HepG2 (cell line): Measurements from ENCODE around the gene SEPTIN5. TPM values are rescaled to one million over a fixed set of nuclear protein-coding genes. Genes with fewer than 3 reads are reported as not detected.
A peak's percentile ranks its signal among the peaks of the same experiment; 100 is the strongest.

Experiments
- ATAC-seq: fragments of 200-7000 bp; cut with Tn5 transposase; 3 replicates; pipeline ENCODE4 v1.9.1; 2020; ENCODE audit warnings: mild to moderate bottlenecking, moderate library complexity
- BruUV-seq: library from RNA; stranded (reverse); fragments of 400-500 nt; replicated peaks from 2 replicates; lab custom pipeline; 2021; lab: Mats Ljungman, UMichigan
- CTCF ChIA-PET: fragments of 300-600 bp; formaldehyde crosslinking; extraction: SDS; loops from one replicate; lab custom pipeline; 2021; ENCODE audit warnings: low total read pairs, inconsistent platforms, low intra/inter-chr PET ratio; lab: Yijun Ruan, JAX
- POLR2A ChIA-PET: fragments of 350-600 bp; sonication (Branson Sonifier 250); formaldehyde crosslinking; loops from one replicate; lab custom pipeline; 2020; ENCODE audit warnings: antibody characterized with exemption, inconsistent platforms; lab: Yijun Ruan, JAX
- DNase-seq: peaks from one replicate; pipeline ENCODE4 v3.0.0-alpha.2; 2015; ENCODE audit warnings: low spot score
- FAIRE-seq: peaks from 3 replicates; lab custom pipeline; 2011; peaks lifted over from hg19 to GRCh38; lab: Jason Lieb, UNC
- H2AFZ ChIP-seq: one replicate; pipeline ENCODE4 v1.6.1; 2011; ENCODE audit warnings: low read length, inconsistent platforms
- H3K27ac ChIP-seq: fragments of 300-600 bp; 3 replicates; pipeline ENCODE4 v1.8.0; 2011; ENCODE audit warnings: mixed run types, mild to moderate bottlenecking, mixed read lengths, low read length, inconsistent platforms; ENCODE audit not compliant: insufficient read depth; ENCODE audit errors: extremely low read length
- H3K27me3 ChIP-seq, 2 experiments: fragments of 200-600 bp in 1 of 2; 2 replicates in 1 of 2; 3 replicates in 1 of 2; pipeline versions ENCODE4 v1.6.0 to v1.8.0; 2011; ENCODE audit warnings: low read length in 2 of 2, mild to moderate bottlenecking in 2 of 2, moderate library complexity in 2 of 2, inconsistent platforms in 1 of 2; ENCODE audit not compliant: insufficient read depth in 2 of 2, control insufficient read depth in 1 of 2
- H3K36me3 ChIP-seq, 2 experiments: fragments of 200-600 bp in 1 of 2; replicated peaks in 1 of 2; 2 replicates in 1 of 2; 3 replicates in 1 of 2; pipeline versions ENCODE4 v1.5.1 to v1.8.0; 2011; ENCODE audit warnings: low read length in 2 of 2, inconsistent platforms in 1 of 2; ENCODE audit not compliant: insufficient read depth in 2 of 2, control insufficient read depth in 1 of 2
- H3K4me1 ChIP-seq: 2 replicates; pipeline ENCODE4 v1.5.1; 2012; ENCODE audit warnings: low read length, inconsistent platforms; ENCODE audit not compliant: insufficient read depth
- H3K4me2 ChIP-seq: 2 replicates; pipeline ENCODE4 v1.6.0; 2011; ENCODE audit warnings: low read depth, low read length, inconsistent platforms
- H3K4me3 ChIP-seq, 3 experiments: fragments of 200-600 bp in 1 of 3; sonication (generic), shearing (Covaris generic) in 1 of 3; replicated peaks in 1 of 3; 2 replicates each; pipeline ENCODE4 v1.5.1; 2011 to 2016; ENCODE audit warnings: low read length in 3 of 3, inconsistent platforms in 2 of 3, low read depth in 2 of 3, mild to moderate bottlenecking in 2 of 3, control low read depth in 1 of 3, mixed read lengths in 1 of 3; ENCODE audit not compliant: insufficient read depth in 1 of 3
- H3K79me2 ChIP-seq: one replicate; pipeline ENCODE4 v1.6.1; 2011; ENCODE audit warnings: low read length, inconsistent platforms; ENCODE audit not compliant: insufficient read depth
- H3K9ac ChIP-seq: 2 replicates; pipeline ENCODE4 v1.6.0; 2011; ENCODE audit warnings: mild to moderate bottlenecking, low read depth, low read length, inconsistent platforms; ENCODE audit not compliant: insufficient read depth
- H3K9me3 ChIP-seq: 2 replicates; pipeline ENCODE4 v1.5.1; 2012; ENCODE audit warnings: mild to moderate bottlenecking, low read length
- H4K20me1 ChIP-seq: 2 replicates; pipeline ENCODE4 v1.6.0; 2011; ENCODE audit warnings: inconsistent platforms, mild to moderate bottlenecking, low read length, moderate library complexity; ENCODE audit not compliant: insufficient read depth
- CEBPB ChIP-seq: IDR thresholded peaks from 2 replicates; pipeline ENCODE4 v1.6.1; 2011; ENCODE audit warnings: low read depth, low read length, improper control_type of control experiment, borderline replicate concordance
- DMTF1 ChIP-seq: sonication (generic); formaldehyde crosslinking; IDR thresholded peaks from 2 replicates; pipeline ENCODE4 v1.4.0; 2020; ENCODE audit warnings: mild to moderate bottlenecking, missing genetic modification reagents
- HOMEZ ChIP-seq: IDR thresholded peaks from 2 replicates; pipeline ENCODE4 v1.6.1; 2016; ENCODE audit warnings: low read depth
- MAX ChIP-seq: IDR thresholded peaks from 2 replicates; pipeline ENCODE4 v1.6.1; 2012; ENCODE audit warnings: inconsistent platforms
- PAF1 ChIP-seq: IDR thresholded peaks from 2 replicates; pipeline ENCODE4 v1.6.1; 2016; ENCODE audit warnings: missing genetic modification reagents, missing compliant biosample characterization
- REXO4 ChIP-seq: sonication (generic); formaldehyde crosslinking; IDR thresholded peaks from 2 replicates; pipeline ENCODE4 v1.8.0; 2022; ENCODE audit warnings: missing genetic modification reagents, mild to moderate bottlenecking, borderline replicate concordance
- RFX3 ChIP-seq: IDR thresholded peaks from 2 replicates; pipeline ENCODE4 v1.6.1; 2016; ENCODE audit warnings: missing biosample characterization, missing genetic modification reagents
- SAP130 ChIP-seq: IDR thresholded peaks from 2 replicates; pipeline ENCODE4 v1.6.1; 2016; ENCODE audit warnings: low read depth
- SMYD3 ChIP-seq: sonication (generic); formaldehyde crosslinking; IDR thresholded peaks from 2 replicates; pipeline ENCODE4 v1.8.1; 2023; ENCODE audit warnings: mild to moderate bottlenecking, missing genetic modification reagents
- ZBTB7B ChIP-seq: sonication (generic); formaldehyde crosslinking; IDR thresholded peaks from 2 replicates; pipeline ENCODE4 v1.4.0; 2020; ENCODE audit warnings: missing genetic modification reagents
- ZNF460 ChIP-seq: sonication (generic); formaldehyde crosslinking; IDR thresholded peaks from 2 replicates; pipeline ENCODE4 v1.5.1; 2020; ENCODE audit warnings: missing genetic modification reagents, mild to moderate bottlenecking, borderline replicate concordance
- ZNF501 ChIP-seq: sonication (generic); formaldehyde crosslinking; IDR thresholded peaks from 2 replicates; pipeline ENCODE4 v1.5.1; 2020; ENCODE audit warnings: mild to moderate bottlenecking, moderate library complexity, missing genetic modification reagents
- WGBS: methylation state at CpG from one replicate; pipeline ENCODE4 v1.1.6; 2017; ENCODE audit warnings: low lambda C conversion rate; 5-methylcytosine and 5-hydroxymethylcytosine counted together
- in situ Hi-C: cut with HindIII; loops from 2 replicates; pipeline ENCODE4 v1.10.0; 2017; ENCODE audit warnings: low pct_unique_long_range_greater_than_20kb; ENCODE audit not compliant: extremely low pct_ligation_motif_present
- intact Hi-C: fragments of 100-400 bp; cut with micrococcal nuclease; formaldehyde crosslinking; loops from one replicate; pipeline ENCODE4 v1.10.0; 2022; ENCODE audit not compliant: unreplicated experiment
- polyA plus RNA-seq, 8 experiments: library from polyadenylated mRNA; depleted of rRNA in 3 of 8; stranded (reverse) in 7 of 8; unstranded in 1 of 8; fragments of >200 nt; fragmentation: Illumina TruSeq in 4 of 8; extraction: Trizol in 4 of 8; gene quantifications; 2 replicates each; pipeline versions ENCODE4 v1.2.1 to v1.2.3, GENCODE V29; 2011 to 2016; ENCODE audit warnings: low read depth in 4 of 8, missing spikeins in 1 of 8, mixed read lengths in 1 of 8; ENCODE audit not compliant: insufficient read depth in 1 of 8
- total RNA-seq, 5 experiments: library from RNA; depleted of rRNA; stranded (reverse); fragments of >200 nt; fragmentation: Illumina TruSeq; extraction: Trizol; gene quantifications; 2 replicates each; pipeline ENCODE4 v1.2.3, GENCODE V29; 2016; ENCODE audit warnings: low read depth in 1 of 5
- TF ChIP-seq, protein P1 (sequence below): sonication (generic); formaldehyde crosslinking; IDR thresholded peaks from 2 replicates; pipeline ENCODE4 v1.4.0; 2020; ENCODE audit warnings: missing genetic modification reagents
- TF ChIP-seq, protein P2 (sequence below): sonication (generic); formaldehyde crosslinking; IDR thresholded peaks from 2 replicates; pipeline ENCODE4 v1.5.0; 2020; ENCODE audit warnings: mild to moderate bottlenecking, missing genetic modification reagents, moderate library complexity

SEPTIN5 gene
- total and polyA plus RNA-seq, 2 of the 13 experiments (the other 11 are each of a cell fraction or from before 2014, with no cell fraction given), result 0.33 TPM; not detected in 1

DNA sequence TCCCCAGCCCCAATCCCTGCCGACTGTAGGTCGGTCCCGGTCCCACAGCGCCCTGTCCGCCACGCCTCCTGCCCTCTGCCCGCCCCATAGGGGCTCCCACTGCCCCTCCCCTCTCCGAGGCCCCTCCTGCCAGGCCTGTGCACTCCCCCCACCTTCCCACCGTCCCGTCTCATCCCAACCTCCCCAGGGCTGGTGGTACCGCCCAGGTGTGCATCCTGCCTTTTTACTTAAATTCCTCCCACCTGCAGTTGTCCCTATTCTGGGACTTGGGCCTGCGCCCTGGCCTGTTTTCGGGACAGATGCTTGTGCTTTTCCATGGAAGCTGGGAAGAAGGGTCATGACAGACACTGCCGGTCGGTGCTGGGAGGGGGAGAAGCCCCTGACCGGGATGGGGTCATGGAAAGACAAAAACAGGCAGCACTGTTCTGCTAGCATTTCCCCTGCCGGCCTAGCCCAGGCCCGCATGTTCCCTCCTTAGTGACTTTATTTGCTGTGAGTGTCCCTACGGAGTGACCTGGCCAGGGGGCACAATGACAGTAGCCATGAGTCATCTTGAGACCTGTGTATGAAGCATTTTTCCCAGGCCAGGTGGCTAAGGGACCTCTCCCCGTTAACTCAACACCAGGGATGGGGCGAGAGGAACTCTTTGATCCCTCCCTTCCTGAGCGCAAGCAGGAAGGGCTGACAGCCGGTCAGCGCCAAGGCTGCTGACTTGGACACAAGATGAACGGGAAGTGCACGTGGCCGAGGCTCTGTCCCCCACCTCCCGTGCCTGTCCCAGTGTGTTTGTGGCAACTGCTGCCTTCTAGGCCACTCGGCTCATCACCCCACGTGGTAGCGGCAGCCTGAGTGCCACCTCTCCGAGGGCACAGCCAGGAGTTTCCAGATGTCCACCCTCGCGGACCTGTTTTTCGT, 53.4 kb downstream of the SEPTIN5 start:
- no peak for FAIRE-seq
- 25% methylated on average over 17 of the region's 35 CpGs for WGBS
- Histone ChIP-seq H3K9ac (no peak overlapping the region), H3K9me3 (no peaks in the 10 kb centered on the region), H3K79me2 (no peaks in the 10 kb centered on the region), H3K4me3 (no peak overlapping the region; a peak in 1 of 6 replicates), H2AFZ (no peak overlapping the region), H3K4me2 (peak overlapping the region; percentile 20; the same call in 1 of the 2 replicates), H4K20me1 (peaks cover 4% of the 10 kb centered on the region; the same call in 1 of the 2 replicates), H3K27ac (no peak overlapping the region), H3K27me3 (peaks cover 23 to 93% of the 10 kb centered on the region in 2 experiments), H3K36me3 (no peaks in the 10 kb centered on the region), H3K4me1 (peaks cover 22% of the 10 kb centered on the region)
- peak; percentile 36 for ATAC-seq
- ChIA-PET CTCF (no interaction called here), POLR2A (no interaction called here)
- no TSS peak for BruUV-seq
- in situ Hi-C loops (no loop called here), intact Hi-C loops (no loop called here)
- DNase-seq, result peak; percentile 47
- TF ChIP-seq, protein P1, sequence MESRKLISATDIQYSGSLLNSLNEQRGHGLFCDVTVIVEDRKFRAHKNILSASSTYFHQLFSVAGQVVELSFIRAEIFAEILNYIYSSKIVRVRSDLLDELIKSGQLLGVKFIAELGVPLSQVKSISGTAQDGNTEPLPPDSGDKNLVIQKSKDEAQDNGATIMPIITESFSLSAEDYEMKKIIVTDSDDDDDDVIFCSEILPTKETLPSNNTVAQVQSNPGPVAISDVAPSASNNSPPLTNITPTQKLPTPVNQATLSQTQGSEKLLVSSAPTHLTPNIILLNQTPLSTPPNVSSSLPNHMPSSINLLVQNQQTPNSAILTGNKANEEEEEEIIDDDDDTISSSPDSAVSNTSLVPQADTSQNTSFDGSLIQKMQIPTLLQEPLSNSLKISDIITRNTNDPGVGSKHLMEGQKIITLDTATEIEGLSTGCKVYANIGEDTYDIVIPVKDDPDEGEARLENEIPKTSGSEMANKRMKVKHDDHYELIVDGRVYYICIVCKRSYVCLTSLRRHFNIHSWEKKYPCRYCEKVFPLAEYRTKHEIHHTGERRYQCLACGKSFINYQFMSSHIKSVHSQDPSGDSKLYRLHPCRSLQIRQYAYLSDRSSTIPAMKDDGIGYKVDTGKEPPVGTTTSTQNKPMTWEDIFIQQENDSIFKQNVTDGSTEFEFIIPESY, result peak; percentile 52; the same call in 1 of the 2 replicates
- TF ChIP-seq DMTF1 (CRISPR knock-in tag), result no peak
- TF ChIP-seq SAP130 (CRISPR knock-in tag), result peak; percentile 26; the same call in 1 of the 2 replicates
- no peak for TF ChIP-seq ZNF460 (CRISPR knock-in tag)
- 0 out of 2 replicates have a peak, but pooled peaks have one; percentile 29 for TF ChIP-seq MAX
- TF ChIP-seq SMYD3 (CRISPR knock-in tag), result no peak
- no peak for TF ChIP-seq HOMEZ
- no peak for TF ChIP-seq REXO4 (CRISPR knock-in tag)
- TF ChIP-seq ZBTB7B (CRISPR knock-in tag), result no peak
- TF ChIP-seq, protein P2, sequence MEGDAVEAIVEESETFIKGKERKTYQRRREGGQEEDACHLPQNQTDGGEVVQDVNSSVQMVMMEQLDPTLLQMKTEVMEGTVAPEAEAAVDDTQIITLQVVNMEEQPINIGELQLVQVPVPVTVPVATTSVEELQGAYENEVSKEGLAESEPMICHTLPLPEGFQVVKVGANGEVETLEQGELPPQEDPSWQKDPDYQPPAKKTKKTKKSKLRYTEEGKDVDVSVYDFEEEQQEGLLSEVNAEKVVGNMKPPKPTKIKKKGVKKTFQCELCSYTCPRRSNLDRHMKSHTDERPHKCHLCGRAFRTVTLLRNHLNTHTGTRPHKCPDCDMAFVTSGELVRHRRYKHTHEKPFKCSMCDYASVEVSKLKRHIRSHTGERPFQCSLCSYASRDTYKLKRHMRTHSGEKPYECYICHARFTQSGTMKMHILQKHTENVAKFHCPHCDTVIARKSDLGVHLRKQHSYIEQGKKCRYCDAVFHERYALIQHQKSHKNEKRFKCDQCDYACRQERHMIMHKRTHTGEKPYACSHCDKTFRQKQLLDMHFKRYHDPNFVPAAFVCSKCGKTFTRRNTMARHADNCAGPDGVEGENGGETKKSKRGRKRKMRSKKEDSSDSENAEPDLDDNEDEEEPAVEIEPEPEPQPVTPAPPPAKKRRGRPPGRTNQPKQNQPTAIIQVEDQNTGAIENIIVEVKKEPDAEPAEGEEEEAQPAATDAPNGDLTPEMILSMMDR, result no peak
- no peak for TF ChIP-seq CEBPB
- no peak for TF ChIP-seq PAF1 (CRISPR knock-in tag)
- no peak for TF ChIP-seq RFX3
- no peak for TF ChIP-seq ZNF501 (CRISPR knock-in tag)
